ENCODE data around the gene HNRNPUL1.
A peak's percentile ranks its signal among the peaks of the same experiment; 100 is the strongest.
"Not testable (repeated sequence)": the region's sequence is repeated elsewhere in the genome, so short reads cannot be mapped to it uniquely, and the experiment has no call there.

The HNRNPUL1 gene

DNA sequence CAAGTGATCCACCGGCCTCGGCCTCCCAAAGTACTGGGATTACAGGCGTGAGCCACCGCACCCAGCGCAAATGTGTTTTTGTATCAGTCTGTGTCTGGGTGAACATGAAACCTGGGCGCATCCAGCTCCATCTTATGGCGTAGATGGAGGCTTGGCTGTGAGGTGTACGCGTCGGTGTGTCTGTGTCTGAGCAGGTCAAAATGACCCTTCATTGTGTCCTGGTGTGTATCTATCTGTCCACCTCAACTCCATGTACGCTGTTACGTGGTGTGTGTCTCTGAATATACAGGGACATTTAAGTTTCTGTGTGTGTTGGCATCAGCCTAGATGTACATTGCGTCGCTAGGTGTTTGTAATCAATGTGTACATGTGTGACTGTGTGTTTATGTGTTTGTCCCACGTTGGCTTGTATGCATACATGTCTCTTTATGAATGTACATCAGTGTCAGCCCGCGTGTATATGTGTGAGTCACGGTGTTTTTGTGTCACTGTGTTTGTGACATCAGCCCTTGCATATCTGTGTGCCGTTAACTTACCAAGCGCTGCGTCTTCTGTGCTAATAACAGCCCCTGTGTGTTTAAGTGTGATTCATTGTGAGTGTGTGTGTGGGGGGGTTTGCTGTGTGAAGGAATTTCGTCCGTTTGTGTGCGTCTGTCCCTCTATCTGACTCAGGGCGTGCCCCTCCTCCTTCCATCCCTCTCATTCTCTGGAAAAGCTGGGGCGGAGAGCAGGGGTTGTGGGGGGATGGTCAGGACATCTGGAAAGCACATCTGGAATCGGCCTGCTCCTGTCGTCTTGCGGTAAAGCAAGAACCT lies 38.7 kb upstream of the HNRNPUL1 start:
- in situ Hi-C loops (cut with HindIII; ENCODE audit: low pct_ligation_motif_present, low sequenced_read_pairs): no loop called here
- H3K4me3 ChIP-seq (ENCODE audit: low read depth, low read length): peak overlapping the region; percentile 37
- TF ChIP-seq, protein P1, sequence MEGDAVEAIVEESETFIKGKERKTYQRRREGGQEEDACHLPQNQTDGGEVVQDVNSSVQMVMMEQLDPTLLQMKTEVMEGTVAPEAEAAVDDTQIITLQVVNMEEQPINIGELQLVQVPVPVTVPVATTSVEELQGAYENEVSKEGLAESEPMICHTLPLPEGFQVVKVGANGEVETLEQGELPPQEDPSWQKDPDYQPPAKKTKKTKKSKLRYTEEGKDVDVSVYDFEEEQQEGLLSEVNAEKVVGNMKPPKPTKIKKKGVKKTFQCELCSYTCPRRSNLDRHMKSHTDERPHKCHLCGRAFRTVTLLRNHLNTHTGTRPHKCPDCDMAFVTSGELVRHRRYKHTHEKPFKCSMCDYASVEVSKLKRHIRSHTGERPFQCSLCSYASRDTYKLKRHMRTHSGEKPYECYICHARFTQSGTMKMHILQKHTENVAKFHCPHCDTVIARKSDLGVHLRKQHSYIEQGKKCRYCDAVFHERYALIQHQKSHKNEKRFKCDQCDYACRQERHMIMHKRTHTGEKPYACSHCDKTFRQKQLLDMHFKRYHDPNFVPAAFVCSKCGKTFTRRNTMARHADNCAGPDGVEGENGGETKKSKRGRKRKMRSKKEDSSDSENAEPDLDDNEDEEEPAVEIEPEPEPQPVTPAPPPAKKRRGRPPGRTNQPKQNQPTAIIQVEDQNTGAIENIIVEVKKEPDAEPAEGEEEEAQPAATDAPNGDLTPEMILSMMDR (IDR thresholded peaks at IDR 0.05; ENCODE audit: low read depth, low read length, missing control alignments): no peak
- peak overlapping the region; percentile 97 for H3K27ac ChIP-seq
- no peaks in the 10 kb centered on the region for H3K27me3 ChIP-seq (replicated peaks)
- peak; percentile 99 for DNase-seq
- peaks cover 35% of the 10 kb centered on the region for H3K36me3 ChIP-seq (replicated peaks)

- peak; percentile 66 for DNase-seq
- Histone ChIP-seq H3K4me3 (ENCODE audit: low read depth, low read length) (peak overlapping the region; percentile 37), H3K27ac (peak overlapping the region; percentile 97), H3K36me3 (replicated peaks) (peaks cover 35% of the 10 kb centered on the region), H3K27me3 (replicated peaks) (no peaks in the 10 kb centered on the region)
- TF ChIP-seq, protein P1 (IDR thresholded peaks at IDR 0.05; ENCODE audit: low read depth, low read length, missing control alignments): no peak
- in situ Hi-C loops (cut with HindIII; ENCODE audit: low pct_ligation_motif_present, low sequenced_read_pairs): no loop called here
Observed at GRCh38 chr19:41226053-41226873, 37.9 kb upstream of the HNRNPUL1 start.

- H3K36me3 ChIP-seq (replicated peaks): peaks cover 29% of the 10 kb centered on the region
- in situ Hi-C loops (cut with HindIII; ENCODE audit: low pct_ligation_motif_present, low sequenced_read_pairs): no loop called here
Observed at GRCh38 chr19:41226874-41227390, 37.2 kb upstream of the HNRNPUL1 start.

DNA sequence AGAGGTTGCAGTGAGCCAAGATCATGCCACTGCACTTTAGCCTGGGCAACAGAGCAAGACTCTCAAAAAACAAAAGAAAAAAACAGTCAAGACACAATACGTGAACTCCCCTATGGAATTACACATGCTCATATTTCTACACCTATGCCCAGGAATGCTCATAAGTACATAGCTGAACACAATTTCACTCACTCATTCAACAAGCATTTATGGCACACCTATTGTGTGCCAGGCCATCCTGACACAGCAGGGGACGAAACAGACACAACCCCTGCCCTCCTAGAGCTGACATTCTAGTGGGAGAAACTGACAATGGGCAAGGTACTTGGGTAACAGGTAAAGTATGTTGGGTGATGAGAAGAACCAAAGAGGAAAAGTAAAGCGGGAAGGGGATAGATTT lies 35.7 kb upstream of the HNRNPUL1 start:
- H3K27me3 ChIP-seq (replicated peaks): no peaks in the 10 kb centered on the region
- no peak for DNase-seq
- peaks cover 31% of the 10 kb centered on the region for H3K36me3 ChIP-seq (replicated peaks)
- no peak overlapping the region for H3K27ac ChIP-seq
- TF ChIP-seq, protein P1 (IDR thresholded peaks at IDR 0.05; ENCODE audit: low read depth, low read length, missing control alignments): no peak
- no peak overlapping the region for H3K4me3 ChIP-seq (ENCODE audit: low read depth, low read length)
- in situ Hi-C loops (cut with HindIII; ENCODE audit: low pct_ligation_motif_present, low sequenced_read_pairs): no loop called here

More at GRCh38 chr19:41226874-41227390, 37.2 kb upstream of the HNRNPUL1 start:
- peak overlapping the region; percentile 31 for H3K4me3 ChIP-seq (ENCODE audit: low read depth, low read length)
- no peaks in the 10 kb centered on the region for H3K27me3 ChIP-seq (replicated peaks)
- peak overlapping the region; percentile 97 for H3K27ac ChIP-seq
- TF ChIP-seq, protein P1 (IDR thresholded peaks at IDR 0.05; ENCODE audit: low read depth, low read length, missing control alignments): no peak
- DNase-seq: no peak

DNA sequence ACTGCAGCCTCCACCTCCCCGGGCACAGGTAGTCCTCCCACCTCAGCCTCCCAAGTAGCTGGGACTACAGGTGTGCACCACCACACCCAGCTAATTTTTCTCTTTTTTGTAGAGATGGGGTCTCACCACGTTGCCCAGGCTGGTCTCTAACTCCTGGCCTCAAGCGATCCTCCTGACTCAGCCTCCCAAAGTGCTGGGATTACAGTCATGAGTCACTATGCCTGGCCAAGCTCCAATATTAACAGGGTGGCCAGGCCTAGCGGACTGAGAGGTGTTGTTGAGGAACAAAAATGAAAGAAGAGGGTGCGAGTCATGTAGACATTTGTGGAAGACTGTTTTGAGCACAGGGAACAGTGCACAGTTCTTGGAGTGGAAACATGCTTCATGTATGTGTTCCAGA lies 34.8 kb upstream of the HNRNPUL1 start:
- in situ Hi-C loops (cut with HindIII; ENCODE audit: low pct_ligation_motif_present, low sequenced_read_pairs); H3K27ac ChIP-seq; H3K4me3 ChIP-seq (ENCODE audit: low read depth, low read length); H3K27me3 ChIP-seq (replicated peaks): not testable (repeated sequence)
- H3K36me3 ChIP-seq (replicated peaks): peaks cover 39% of the 10 kb centered on the region
- DNase-seq: peak; percentile 35
